Panc1 (cell line): ENCODE results near the gene MEX3A. TPM values are rescaled to one million over a fixed set of nuclear protein-coding genes. Genes with fewer than 3 reads are reported as not detected.
A peak's percentile ranks its signal among the peaks of the same experiment; 100 is the strongest.

ENCODE experiments used
- ATAC-seq: fragments of 200-7000 bp; cut with Tn5 transposase; 2 replicates; pipeline ENCODE4 v1.9.1; 2020; ENCODE audit warnings: mild to moderate bottlenecking, moderate library complexity
- BruUV-seq: library from RNA; stranded (reverse); fragments of 400-500 nt; replicated peaks from 2 replicates; lab custom pipeline; 2021; lab: Mats Ljungman, UMichigan
- CTCF ChIA-PET: fragments of 300-600 bp; sonication (Branson Sonifier 250); formaldehyde crosslinking; loops from one replicate; lab custom pipeline; 2022; ENCODE audit warnings: antibody characterized with exemption; lab: Charles Lee
- POLR2A ChIA-PET: fragments of 300-600 bp; sonication (Branson Sonifier 250); formaldehyde crosslinking; loops from one replicate; lab custom pipeline; 2022; ENCODE audit warnings: antibody characterized with exemption; lab: Charles Lee
- DNase-seq: peaks from one replicate; pipeline ENCODE4 v3.0.0-alpha.2; 2010; ENCODE audit warnings: low read depth, low spot score
- H3K27ac ChIP-seq: 2 replicates; pipeline ENCODE4 v1.5.1; 2011; ENCODE audit warnings: mild to moderate bottlenecking, low read length, inconsistent platforms
- H3K27me3 ChIP-seq: fragments of 200-500 bp; sonication (Bioruptor generic); 2 replicates; pipeline ENCODE4 v1.6.0; 2014; ENCODE audit warnings: low read length, inconsistent platforms; ENCODE audit not compliant: control insufficient read depth, insufficient read depth
- H3K36me3 ChIP-seq: fragments of 200-500 bp; sonication (Bioruptor generic); 2 replicates; pipeline ENCODE4 v1.5.1; 2014; ENCODE audit warnings: inconsistent platforms, mild to moderate bottlenecking, low read length, moderate library complexity; ENCODE audit not compliant: control insufficient read depth, insufficient read depth
- H3K4me1 ChIP-seq: 2 replicates; pipeline ENCODE4 v1.5.1; 2011; ENCODE audit warnings: inconsistent platforms, mild to moderate bottlenecking, low read length, moderate library complexity; ENCODE audit not compliant: control insufficient read depth, insufficient read depth
- H3K4me3 ChIP-seq, 2 experiments: 2 replicates each; pipeline ENCODE4 v1.5.1; 2011 to 2012; ENCODE audit warnings: low read depth in 2 of 2, low read length in 2 of 2, mild to moderate bottlenecking in 2 of 2, inconsistent platforms in 1 of 2, moderate library complexity in 1 of 2
- H3K9me3 ChIP-seq: fragments of 200-500 bp; sonication (Bioruptor generic); 2 replicates; pipeline ENCODE4 v1.5.1; 2014; ENCODE audit warnings: low read depth, mild to moderate bottlenecking, inconsistent platforms, low read length, moderate library complexity; ENCODE audit not compliant: control insufficient read depth, insufficient read depth
- CTCF ChIP-seq: fragments of 450-650 bp; IDR thresholded peaks from 2 replicates; pipeline ENCODE4 v1.5.1; 2017; ENCODE audit warnings: mild to moderate bottlenecking
- POLR2AphosphoS5 ChIP-seq: IDR thresholded peaks from 2 replicates; pipeline ENCODE4 v1.6.1; 2012; ENCODE audit warnings: mild to moderate bottlenecking, low read depth, low read length, moderate library complexity
- REST ChIP-seq, 2 experiments: IDR thresholded peaks; 2 replicates each; pipeline ENCODE4 v1.6.1; 2011 to 2012; ENCODE audit warnings: low read depth in 2 of 2, control low read depth in 1 of 2, low read length in 1 of 2, mild to moderate bottlenecking in 1 of 2, moderate library complexity in 1 of 2; ENCODE audit not compliant: insufficient read depth in 1 of 2
- SIN3A ChIP-seq: IDR thresholded peaks from 2 replicates; pipeline ENCODE4 v1.6.1; 2012; ENCODE audit warnings: low read depth, mild to moderate bottlenecking, low read length, moderate library complexity, borderline replicate concordance; ENCODE audit not compliant: insufficient read depth
- TCF7L2 ChIP-seq: IDR thresholded peaks from 2 replicates; pipeline ENCODE4 v1.6.1; 2011; ENCODE audit warnings: mild to moderate bottlenecking, low read depth, low read length, inconsistent platforms
- in situ Hi-C: cut with HindIII; loops from 2 replicates; pipeline ENCODE4 v1.10.0; 2016; ENCODE audit warnings: low sequenced_read_pairs, low pct_unique_long_range_greater_than_20kb
- intact Hi-C: fragments of 100-400 bp; cut with micrococcal nuclease; formaldehyde crosslinking; loops from one replicate; pipeline ENCODE4 v1.10.0; 2022; ENCODE audit not compliant: unreplicated experiment
- total RNA-seq: library from RNA; stranded (reverse); gene quantifications from one replicate; pipeline ENCODE4 v1.2.1, GENCODE V29; 2021; ENCODE audit not compliant: unreplicated experiment

MEX3A gene
- total RNA-seq, 1 experiment from 2014 or later = 15.8 TPM

- no TSS peak for BruUV-seq
Observed at GRCh38 chr1:156055281-156056048, 26.8 kb downstream of the MEX3A start.

More at GRCh38 chr1:156055281-156056048, 26.8 kb downstream of the MEX3A start:
- intact Hi-C loops = loop anchor here (5.0 kb wide), 1 partner anchor 113 kb away; the partner anchor contains the start of gene RXFP4
- CTCF ChIA-PET = no interaction called here
- Histone ChIP-seq H3K9me3 (no peaks in the 10 kb centered on the region), H3K27me3 (no peaks in the 10 kb centered on the region), H3K4me1 (peaks cover 7% of the 10 kb centered on the region; the same call in 1 of the 2 replicates), H3K4me3 (peak overlapping the region; percentile 87 to 96), H3K36me3 (peaks cover 3% of the 10 kb centered on the region; the same call in 1 of the 2 replicates), H3K27ac (peak overlapping the region; percentile 87)
- in situ Hi-C loops = no loop called here
- DNase-seq (no peak), ATAC-seq (no peak)
- TF ChIP-seq SIN3A (no peak), CTCF (no peak), REST (IDR thresholded peaks at IDR 0.05; ENCODE audit: insufficient read depth in 1 of 2, low read depth in 2 of 2, low read length in 1 of 2) (no peak), TCF7L2 (no peak), POLR2AphosphoS5 (no peak)
- POLR2A ChIA-PET = no interaction called here
